Measurements from ENCODE around the gene SDHB. TPM values are rescaled to one million over a fixed set of nuclear protein-coding genes. Genes with fewer than 3 reads are reported as not detected.

The SDHB gene
- total and polyA plus RNA-seq, 4 donors, result 59.1 to 117 (median 83.5) TPM

DNA sequence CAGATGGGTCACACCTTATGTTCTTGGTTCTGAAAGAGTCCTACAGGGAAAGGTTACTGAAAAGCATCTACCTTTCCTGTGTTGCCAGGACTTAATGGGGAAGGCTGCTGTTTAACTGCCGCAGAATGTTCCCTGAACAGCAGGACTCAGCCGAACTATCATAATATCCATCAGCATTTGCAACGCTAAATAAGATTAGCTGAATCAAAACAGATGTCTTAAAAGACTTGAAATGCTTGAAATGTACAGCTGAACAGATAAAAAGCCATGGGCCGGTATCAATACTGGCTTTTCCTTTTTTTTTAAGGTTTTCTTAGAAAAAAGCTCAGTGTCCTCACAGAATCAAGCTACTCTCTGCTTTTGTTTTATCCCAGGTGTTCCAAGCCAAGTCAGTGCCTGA, 22.4 kb downstream of the SDHB start:
- ATAC-seq (ENCODE audit: insufficient read depth, low FRiP score) (no peak), DNase-seq (no peak)
- H3K27me3 ChIP-seq (ENCODE audit: control insufficient read depth in 3 of 3, insufficient read depth in 3 of 3, low read length in 2 of 3), result no peaks in the 10 kb centered on the region
- H3K9ac ChIP-seq (ENCODE audit: insufficient read depth in 1 of 2, low read length in 2 of 2), result no peak overlapping the region
- WGBS, 2 donors, result 94 to 95% methylated on average over 4 of the region's 4 CpGs
- no peaks in the 10 kb centered on the region for H3K9me3 ChIP-seq (ENCODE audit: control insufficient read depth in 4 of 4, insufficient read depth in 3 of 4, low read length in 3 of 4)
- H3K4me1 ChIP-seq (ENCODE audit: control insufficient read depth in 5 of 5, insufficient read depth in 5 of 5, low read length in 5 of 5), result peaks cover 0 to 6% (median 0%) of the 10 kb centered on the region in 5 donors
- peaks cover 13 to 39% (median 29%) of the 10 kb centered on the region in 4 donors for H3K36me3 ChIP-seq (ENCODE audit: control insufficient read depth in 4 of 4, insufficient read depth in 4 of 4, low read length in 4 of 4)
- TF ChIP-seq, protein P1, sequence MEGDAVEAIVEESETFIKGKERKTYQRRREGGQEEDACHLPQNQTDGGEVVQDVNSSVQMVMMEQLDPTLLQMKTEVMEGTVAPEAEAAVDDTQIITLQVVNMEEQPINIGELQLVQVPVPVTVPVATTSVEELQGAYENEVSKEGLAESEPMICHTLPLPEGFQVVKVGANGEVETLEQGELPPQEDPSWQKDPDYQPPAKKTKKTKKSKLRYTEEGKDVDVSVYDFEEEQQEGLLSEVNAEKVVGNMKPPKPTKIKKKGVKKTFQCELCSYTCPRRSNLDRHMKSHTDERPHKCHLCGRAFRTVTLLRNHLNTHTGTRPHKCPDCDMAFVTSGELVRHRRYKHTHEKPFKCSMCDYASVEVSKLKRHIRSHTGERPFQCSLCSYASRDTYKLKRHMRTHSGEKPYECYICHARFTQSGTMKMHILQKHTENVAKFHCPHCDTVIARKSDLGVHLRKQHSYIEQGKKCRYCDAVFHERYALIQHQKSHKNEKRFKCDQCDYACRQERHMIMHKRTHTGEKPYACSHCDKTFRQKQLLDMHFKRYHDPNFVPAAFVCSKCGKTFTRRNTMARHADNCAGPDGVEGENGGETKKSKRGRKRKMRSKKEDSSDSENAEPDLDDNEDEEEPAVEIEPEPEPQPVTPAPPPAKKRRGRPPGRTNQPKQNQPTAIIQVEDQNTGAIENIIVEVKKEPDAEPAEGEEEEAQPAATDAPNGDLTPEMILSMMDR (IDR thresholded peaks at IDR 0.05; ENCODE audit: control extremely low read depth, extremely low read depth), result no peak
- H3K27ac ChIP-seq (ENCODE audit: low read depth in 1 of 2, low read length in 1 of 2), result no peak overlapping the region
- H3K4me3 ChIP-seq, result no peak overlapping the region

DNA sequence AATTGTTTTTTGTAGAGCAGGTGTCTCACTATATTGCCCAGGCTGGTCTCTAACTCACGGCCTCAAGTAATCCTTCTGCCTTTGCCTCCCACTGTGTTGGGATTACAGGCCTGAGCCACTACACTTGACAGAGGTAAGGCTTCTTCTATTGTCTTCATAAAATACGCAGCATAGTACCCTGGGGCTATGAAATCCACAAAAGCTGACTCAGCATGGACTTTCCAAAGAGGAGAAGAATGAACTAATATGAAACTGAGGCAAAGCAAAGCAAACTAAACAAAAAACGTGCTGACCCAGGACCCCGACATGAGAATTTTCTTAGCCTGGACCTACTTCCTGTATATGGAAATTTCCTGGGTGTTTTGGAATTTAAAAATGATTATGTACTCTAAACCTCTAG, 23.6 kb downstream of the SDHB start:
- 84 to 90% methylated on average over 4 of the region's 4 CpGs for WGBS, 2 donors
- no peak for DNase-seq
- no peak overlapping the region for H3K4me3 ChIP-seq
- H3K9ac ChIP-seq (ENCODE audit: insufficient read depth in 1 of 2, low read length in 2 of 2), result no peak overlapping the region
- TF ChIP-seq, protein P1 (IDR thresholded peaks at IDR 0.05; ENCODE audit: control extremely low read depth, extremely low read depth), result no peak
- H3K36me3 ChIP-seq (ENCODE audit: control insufficient read depth in 4 of 4, insufficient read depth in 4 of 4, low read length in 4 of 4), result peaks cover 17 to 37% (median 33%) of the 10 kb centered on the region in 4 donors
- H3K4me1 ChIP-seq (ENCODE audit: control insufficient read depth in 5 of 5, insufficient read depth in 5 of 5, low read length in 5 of 5), result peaks cover 0 to 6% (median 0%) of the 10 kb centered on the region in 5 donors
- ATAC-seq (ENCODE audit: insufficient read depth, low FRiP score), result no peak
- H3K27ac ChIP-seq (ENCODE audit: low read depth in 1 of 2, low read length in 1 of 2), result no peak overlapping the region
- H3K27me3 ChIP-seq (ENCODE audit: control insufficient read depth in 3 of 3, insufficient read depth in 3 of 3, low read length in 2 of 3), result no peaks in the 10 kb centered on the region
- H3K9me3 ChIP-seq (ENCODE audit: control insufficient read depth in 4 of 4, insufficient read depth in 3 of 4, low read length in 3 of 4), result no peaks in the 10 kb centered on the region

GRCh38 chr1:17028662-17029188, 25.1 kb downstream of the SDHB start:
- Histone ChIP-seq H3K9ac (ENCODE audit: insufficient read depth in 1 of 2, low read length in 2 of 2) (no peak overlapping the region), H3K4me3 (no peak overlapping the region), H3K4me1 (ENCODE audit: control insufficient read depth in 5 of 5, insufficient read depth in 5 of 5, low read length in 5 of 5) (peaks cover 0 to 6% (median 0%) of the 10 kb centered on the region in 5 donors), H3K27me3 (ENCODE audit: control insufficient read depth in 3 of 3, insufficient read depth in 3 of 3, low read length in 2 of 3) (no peaks in the 10 kb centered on the region), H3K36me3 (ENCODE audit: control insufficient read depth in 4 of 4, insufficient read depth in 4 of 4, low read length in 4 of 4) (peaks cover 23 to 47% (median 40%) of the 10 kb centered on the region in 4 donors), H3K27ac (ENCODE audit: low read depth in 1 of 2, low read length in 1 of 2) (peak overlapping the region in 1 of 2 donors; percentile 42), H3K9me3 (ENCODE audit: control insufficient read depth in 4 of 4, insufficient read depth in 3 of 4, low read length in 3 of 4) (no peaks in the 10 kb centered on the region)
- 62 to 71% methylated on average over 5 of the region's 5 CpGs for WGBS, 2 donors
- DNase-seq, result no peak
- TF ChIP-seq, protein P1 (IDR thresholded peaks at IDR 0.05; ENCODE audit: control extremely low read depth, extremely low read depth), result no peak
- no peak for ATAC-seq (ENCODE audit: insufficient read depth, low FRiP score)

DNA sequence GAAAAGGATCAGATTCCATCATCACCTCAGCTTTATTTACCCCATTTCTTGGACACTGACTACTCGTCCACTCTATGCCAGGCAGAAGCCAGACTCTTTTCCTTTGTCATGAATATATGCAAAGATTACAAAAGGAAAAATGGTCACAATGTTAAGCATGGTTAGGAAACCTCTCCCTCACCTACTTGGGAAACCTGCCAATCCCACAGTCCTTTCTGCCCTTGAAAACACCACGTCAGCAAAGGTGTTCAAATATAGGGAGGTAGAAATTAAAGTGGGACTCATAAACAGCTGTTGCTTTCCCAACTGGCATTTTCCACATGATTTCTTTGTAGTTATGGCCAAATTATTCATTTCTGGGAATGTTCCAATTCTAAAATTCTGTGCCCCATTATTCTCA, 25.9 kb downstream of the SDHB start:
- Histone ChIP-seq H3K36me3 (ENCODE audit: control insufficient read depth in 4 of 4, insufficient read depth in 4 of 4, low read length in 4 of 4) (peaks cover 28 to 52% (median 41%) of the 10 kb centered on the region in 4 donors), H3K27me3 (ENCODE audit: control insufficient read depth in 3 of 3, insufficient read depth in 3 of 3, low read length in 2 of 3) (no peaks in the 10 kb centered on the region)
- 46 to 47% methylated on average over 2 of the region's 2 CpGs for WGBS, 2 donors

More for the DNA sequence above, 25.9 kb downstream of the SDHB start:
- no peak for DNase-seq
- ATAC-seq (ENCODE audit: insufficient read depth, low FRiP score), result no peak
- Histone ChIP-seq H3K4me1 (ENCODE audit: control insufficient read depth in 5 of 5, insufficient read depth in 5 of 5, low read length in 5 of 5) (peaks cover 0 to 6% (median 0%) of the 10 kb centered on the region in 5 donors), H3K9me3 (ENCODE audit: control insufficient read depth in 4 of 4, insufficient read depth in 3 of 4, low read length in 3 of 4) (no peaks in the 10 kb centered on the region), H3K9ac (ENCODE audit: insufficient read depth in 1 of 2, low read length in 2 of 2) (no peak overlapping the region), H3K4me3 (no peak overlapping the region), H3K27ac (ENCODE audit: low read depth in 1 of 2, low read length in 1 of 2) (no peak overlapping the region)
- TF ChIP-seq, protein P1 (IDR thresholded peaks at IDR 0.05; ENCODE audit: control extremely low read depth, extremely low read depth), result no peak
